Gastroesophageal sphincter (tissue), 3 donors: Measurements from ENCODE around the gene LRRFIP1.

Experiments used
- POLR2A ChIP-seq, 2 donors: fragments of 450-650 bp; IDR thresholded peaks; one replicate each; pipeline ENCODE4 v1.6.1; 2017; ENCODE audit warnings: antibody characterized with exemption in 2 of 2, mild to moderate bottlenecking in 2 of 2, moderate library complexity in 1 of 2
- POLR2AphosphoS5 ChIP-seq: sonication (generic); formaldehyde crosslinking; IDR thresholded peaks from one replicate; pipeline ENCODE4 v1.6.1; 2017; ENCODE audit warnings: antibody characterized with exemption
- TF ChIP-seq, protein P1 (sequence below), 4 experiments: fragments of 200-600 bp in 2 of 4; fragments of 450-650 bp in 2 of 4; sonication (generic) in 1 of 4; IDR thresholded peaks; one replicate each; pipeline ENCODE4 v1.5.1; 2017 to 2019; ENCODE audit warnings: antibody characterized with exemption in 4 of 4, mild to moderate bottlenecking in 2 of 4, moderate library complexity in 2 of 4

GRCh38 chr2:237721458-237721857 lies 94.1 kb downstream of the LRRFIP1 start:
- TF ChIP-seq POLR2A (IDR thresholded peaks at IDR 0.05) (no peak), POLR2AphosphoS5 (no peak)
- TF ChIP-seq, protein P1, sequence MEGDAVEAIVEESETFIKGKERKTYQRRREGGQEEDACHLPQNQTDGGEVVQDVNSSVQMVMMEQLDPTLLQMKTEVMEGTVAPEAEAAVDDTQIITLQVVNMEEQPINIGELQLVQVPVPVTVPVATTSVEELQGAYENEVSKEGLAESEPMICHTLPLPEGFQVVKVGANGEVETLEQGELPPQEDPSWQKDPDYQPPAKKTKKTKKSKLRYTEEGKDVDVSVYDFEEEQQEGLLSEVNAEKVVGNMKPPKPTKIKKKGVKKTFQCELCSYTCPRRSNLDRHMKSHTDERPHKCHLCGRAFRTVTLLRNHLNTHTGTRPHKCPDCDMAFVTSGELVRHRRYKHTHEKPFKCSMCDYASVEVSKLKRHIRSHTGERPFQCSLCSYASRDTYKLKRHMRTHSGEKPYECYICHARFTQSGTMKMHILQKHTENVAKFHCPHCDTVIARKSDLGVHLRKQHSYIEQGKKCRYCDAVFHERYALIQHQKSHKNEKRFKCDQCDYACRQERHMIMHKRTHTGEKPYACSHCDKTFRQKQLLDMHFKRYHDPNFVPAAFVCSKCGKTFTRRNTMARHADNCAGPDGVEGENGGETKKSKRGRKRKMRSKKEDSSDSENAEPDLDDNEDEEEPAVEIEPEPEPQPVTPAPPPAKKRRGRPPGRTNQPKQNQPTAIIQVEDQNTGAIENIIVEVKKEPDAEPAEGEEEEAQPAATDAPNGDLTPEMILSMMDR (IDR thresholded peaks at IDR 0.05) = no peak
